Astrocyte (in vitro differentiated cells and primary cell): ENCODE measurements around the gene ATP2C1. TPM values are rescaled to one million over a fixed set of nuclear protein-coding genes. Genes with fewer than 3 reads are reported as not detected.

Experiments
- DNase-seq: peaks from one replicate; pipeline ENCODE4 v3.0.0-alpha.2; 2010; ENCODE audit warnings: low read depth
- FAIRE-seq: peaks from 2 replicates; lab custom pipeline; 2011; peaks lifted over from hg19 to GRCh38; lab: Jason Lieb, UNC
- H2AFZ ChIP-seq: 2 replicates; pipeline ENCODE4 v1.6.0; 2012; ENCODE audit warnings: low read depth, low read length, inconsistent platforms
- H3K27ac ChIP-seq: 2 replicates; pipeline ENCODE4 v1.5.1; 2011; ENCODE audit warnings: low read depth, low read length, inconsistent platforms
- H3K27me3 ChIP-seq: 2 replicates; pipeline ENCODE4 v1.6.0; 2011; ENCODE audit warnings: low read length, inconsistent platforms; ENCODE audit not compliant: insufficient read depth
- H3K36me3 ChIP-seq: 2 replicates; pipeline ENCODE4 v1.5.1; 2011; ENCODE audit warnings: low read length, inconsistent platforms; ENCODE audit not compliant: insufficient read depth
- H3K4me1 ChIP-seq: 2 replicates; pipeline ENCODE4 v1.5.1; 2011; ENCODE audit warnings: low read length, inconsistent platforms; ENCODE audit not compliant: insufficient read depth
- H3K4me2 ChIP-seq: 2 replicates; pipeline ENCODE4 v1.6.0; 2012; ENCODE audit warnings: low read length, inconsistent platforms
- H3K4me3 ChIP-seq: 2 replicates; pipeline ENCODE4 v1.5.1; 2011; ENCODE audit warnings: low read depth, mild to moderate bottlenecking, low read length, inconsistent platforms; ENCODE audit not compliant: insufficient read depth
- H3K79me2 ChIP-seq: 2 replicates; pipeline ENCODE4 v1.6.0; 2012; ENCODE audit warnings: mild to moderate bottlenecking, low read length, inconsistent platforms; ENCODE audit not compliant: insufficient read depth
- H3K9ac ChIP-seq: 2 replicates; pipeline ENCODE4 v1.6.0; 2012; ENCODE audit warnings: mild to moderate bottlenecking, low read length, inconsistent platforms
- H3K9me3 ChIP-seq: 2 replicates; pipeline ENCODE4 v1.5.1; 2012; ENCODE audit warnings: low read depth, mild to moderate bottlenecking, low read length, inconsistent platforms; ENCODE audit not compliant: insufficient read depth
- H4K20me1 ChIP-seq: 2 replicates; pipeline ENCODE4 v1.6.0; 2012; ENCODE audit warnings: low read length, inconsistent platforms; ENCODE audit not compliant: insufficient read depth
- H3K27ac Mint-ChIP-seq: one replicate; pipeline ENCODE4 v1.8.0; 2021; ENCODE audit warnings: mild to moderate bottlenecking, mixed read lengths; ENCODE audit not compliant: unreplicated experiment
- H3K27me3 Mint-ChIP-seq: one replicate; pipeline ENCODE4 v1.8.0; 2021; ENCODE audit warnings: low read depth, mixed read lengths; ENCODE audit not compliant: unreplicated experiment
- H3K36me3 Mint-ChIP-seq: one replicate; pipeline ENCODE4 v1.8.0; 2021; ENCODE audit warnings: low read depth, mixed read lengths; ENCODE audit not compliant: unreplicated experiment
- H3K4me1 Mint-ChIP-seq: one replicate; pipeline ENCODE4 v1.8.0; 2021; ENCODE audit warnings: low read depth, mixed read lengths; ENCODE audit not compliant: unreplicated experiment
- H3K4me3 Mint-ChIP-seq: one replicate; pipeline ENCODE4 v1.8.0; 2021; ENCODE audit warnings: mild to moderate bottlenecking, moderate library complexity, mixed read lengths; ENCODE audit not compliant: unreplicated experiment
- H3K9me3 Mint-ChIP-seq: one replicate; pipeline ENCODE4 v1.8.0; 2021; ENCODE audit warnings: mild to moderate bottlenecking, mixed read lengths; ENCODE audit not compliant: unreplicated experiment
- CTCF ChIP-seq: IDR thresholded peaks from 2 replicates; pipeline ENCODE4 v1.5.1; 2011; ENCODE audit warnings: low read depth, mild to moderate bottlenecking, inconsistent platforms, low read length, moderate library complexity; ENCODE audit not compliant: insufficient read depth
- EZH2 ChIP-seq: IDR thresholded peaks from 2 replicates; pipeline ENCODE4 v1.6.1; 2012; ENCODE audit warnings: mild to moderate bottlenecking, low read length, inconsistent platforms; ENCODE audit not compliant: insufficient read depth
- total RNA-seq: library from RNA; stranded (reverse); gene quantifications from 2 replicates; pipeline ENCODE4 v1.2.1, GENCODE V29; 2021

The ATP2C1 gene
- total RNA-seq, 1 donor from 2014 or later: 132 TPM

GRCh38 chr3:130866327-130866726 lies 27.6 kb upstream of the ATP2C1 start:
- Histone ChIP-seq H3K9ac (no peak overlapping the region), H3K79me2 (no peaks in the 10 kb centered on the region), H3K27me3 (no peaks in the 10 kb centered on the region), H4K20me1 (no peaks in the 10 kb centered on the region), H3K4me1 (no peaks in the 10 kb centered on the region), H2AFZ (no peak overlapping the region), H3K36me3 (no peaks in the 10 kb centered on the region), H3K9me3 (no peaks in the 10 kb centered on the region), H3K4me3 (no peak overlapping the region), H3K4me2 (no peak overlapping the region), H3K27ac (no peak overlapping the region)
- no peaks in the 10 kb centered on the region for H3K27me3 Mint-ChIP-seq
- H3K9me3 Mint-ChIP-seq: peaks cover 2% of the 10 kb centered on the region
- no peak for FAIRE-seq
- H3K27ac Mint-ChIP-seq: no peak overlapping the region
- no peak for TF ChIP-seq EZH2
- no peak for TF ChIP-seq CTCF
- no peaks in the 10 kb centered on the region for H3K4me1 Mint-ChIP-seq
- no peak overlapping the region for H3K4me3 Mint-ChIP-seq
- no peak for DNase-seq
- H3K36me3 Mint-ChIP-seq: peaks cover 2% of the 10 kb centered on the region

GRCh38 chr3:130870423-130870822 lies 23.5 kb upstream of the ATP2C1 start:
- no peak overlapping the region for H3K4me3 Mint-ChIP-seq
- H3K9me3 Mint-ChIP-seq: peaks cover 2% of the 10 kb centered on the region
- Histone ChIP-seq H3K27ac (no peak overlapping the region), H3K4me1 (no peaks in the 10 kb centered on the region), H2AFZ (no peak overlapping the region), H4K20me1 (no peaks in the 10 kb centered on the region), H3K9me3 (no peaks in the 10 kb centered on the region), H3K9ac (no peak overlapping the region), H3K4me3 (no peak overlapping the region), H3K36me3 (no peaks in the 10 kb centered on the region), H3K79me2 (no peaks in the 10 kb centered on the region), H3K27me3 (no peaks in the 10 kb centered on the region), H3K4me2 (no peak overlapping the region)
- FAIRE-seq (no peak), DNase-seq (no peak)
- H3K27ac Mint-ChIP-seq: no peak overlapping the region
- TF ChIP-seq EZH2: no peak
- no peak for TF ChIP-seq CTCF
- no peaks in the 10 kb centered on the region for H3K4me1 Mint-ChIP-seq
- H3K36me3 Mint-ChIP-seq: peaks cover 2% of the 10 kb centered on the region
- H3K27me3 Mint-ChIP-seq: no peaks in the 10 kb centered on the region

GRCh38 chr3:130876594-130876993 lies 17.3 kb upstream of the ATP2C1 start:
- TF ChIP-seq EZH2 (no peak), CTCF (no peak)
- FAIRE-seq: no peak

More at GRCh38 chr3:130876594-130876993, 17.3 kb upstream of the ATP2C1 start:
- no peaks in the 10 kb centered on the region for H3K79me2 ChIP-seq
- no peaks in the 10 kb centered on the region for H3K36me3 ChIP-seq
- no peaks in the 10 kb centered on the region for H4K20me1 ChIP-seq
- no peak overlapping the region for H3K4me3 Mint-ChIP-seq
- no peaks in the 10 kb centered on the region for H3K4me1 ChIP-seq
- H3K9me3 Mint-ChIP-seq: peaks cover 7% of the 10 kb centered on the region
- peaks cover 4% of the 10 kb centered on the region for H3K36me3 Mint-ChIP-seq
- no peaks in the 10 kb centered on the region for H3K27me3 ChIP-seq
- H3K4me3 ChIP-seq: no peak overlapping the region
- H3K27ac Mint-ChIP-seq: no peak overlapping the region
- no peak overlapping the region for H2AFZ ChIP-seq
- H3K9ac ChIP-seq: no peak overlapping the region
- H3K9me3 ChIP-seq: no peaks in the 10 kb centered on the region
- no peak overlapping the region for H3K27ac ChIP-seq
- H3K27me3 Mint-ChIP-seq: no peaks in the 10 kb centered on the region
- no peak for DNase-seq
- H3K4me2 ChIP-seq: no peak overlapping the region
- H3K4me1 Mint-ChIP-seq: no peaks in the 10 kb centered on the region
